K562 (cell line): ENCODE data around the gene PLEK2. TPM values are rescaled to one million over a fixed set of nuclear protein-coding genes. Genes with fewer than 3 reads are reported as not detected.

Experiments
- ATAC-seq: fragments of 200-7000 bp; cut with Tn5 transposase; 3 replicates; pipeline ENCODE4 v1.9.1; 2020; ENCODE audit warnings: moderate library complexity
- BruUV-seq: library from RNA; stranded (reverse); fragments of 400-500 nt; replicated peaks from 2 replicates; lab custom pipeline; 2021; lab: Mats Ljungman, UMichigan
- CTCF ChIA-PET: fragments of 300-600 bp; formaldehyde crosslinking; extraction: SDS; loops from one replicate; lab custom pipeline; 2021; ENCODE audit warnings: low intra/inter-chr PET ratio; lab: Yijun Ruan, JAX
- POLR2A ChIA-PET: fragments of 300-600, 350-650 bp; sonication (Branson Sonifier 250); formaldehyde crosslinking; extraction: SDS; loops from one replicate; lab custom pipeline; 2021; ENCODE audit warnings: antibody characterized with exemption, inconsistent platforms; lab: Yijun Ruan, JAX
- DNase-seq, 4 experiments: peaks; one replicate each; pipeline versions ENCODE4 v3.0.0 to v3.0.0-alpha.2; 2011 to 2018; ENCODE audit warnings: low spot score in 3 of 4, mixed read lengths in 3 of 4; ENCODE audit errors: extremely low read depth in 1 of 4
- FAIRE-seq: peaks from 2 replicates; lab custom pipeline; 2011; peaks lifted over from hg19 to GRCh38; lab: Jason Lieb, UNC
- H2AFZ ChIP-seq: 2 replicates; pipeline ENCODE4 v1.6.0; 2011; ENCODE audit warnings: low read depth, low read length, control low read depth, inconsistent platforms
- H3K27ac ChIP-seq: fragments of 200-600 bp; 3 replicates; pipeline ENCODE4 v1.8.0; 2011; ENCODE audit warnings: low read depth, mild to moderate bottlenecking, control low read depth, inconsistent platforms, low read length, moderate library complexity, mixed read lengths; ENCODE audit errors: extremely low read depth
- H3K27me3 ChIP-seq, 2 experiments: fragments of 300-600 bp in 1 of 2; 2 replicates in 1 of 2; 3 replicates in 1 of 2; pipeline versions ENCODE4 v1.6.0 to v1.8.0; 2011; ENCODE audit warnings: inconsistent platforms in 2 of 2, low read length in 2 of 2, mild to moderate bottlenecking in 1 of 2, mixed read lengths in 1 of 2, moderate library complexity in 1 of 2; ENCODE audit not compliant: control insufficient read depth in 2 of 2, insufficient read depth in 2 of 2
- H3K36me3 ChIP-seq: fragments of 300-600 bp; 3 replicates; pipeline ENCODE4 v1.8.0; 2011; ENCODE audit warnings: mild to moderate bottlenecking, low read length, inconsistent platforms; ENCODE audit not compliant: control insufficient read depth, insufficient read depth
- H3K4me1 ChIP-seq, 2 experiments: fragments of 200-600 bp in 1 of 2; replicated peaks in 1 of 2; 2 replicates in 1 of 2; 3 replicates in 1 of 2; pipeline versions ENCODE4 v1.5.1 to v1.8.0; 2011; ENCODE audit warnings: inconsistent platforms in 2 of 2, low read length in 2 of 2, mild to moderate bottlenecking in 1 of 2, mixed read lengths in 1 of 2, moderate library complexity in 1 of 2; ENCODE audit not compliant: control insufficient read depth in 2 of 2, insufficient read depth in 2 of 2
- H3K4me2 ChIP-seq: 2 replicates; pipeline ENCODE4 v1.6.1; 2011; ENCODE audit warnings: low read length, control low read depth, inconsistent platforms, mixed read lengths; ENCODE audit not compliant: insufficient read depth
- H3K4me3 ChIP-seq: fragments of 200-600 bp; sonication (generic), shearing (Covaris generic); 2 replicates; pipeline ENCODE4 v1.5.1; 2016; ENCODE audit warnings: control low read depth, inconsistent platforms
- H3K79me2 ChIP-seq: fragments of 200-600 bp; 3 replicates; pipeline ENCODE4 v1.8.0; 2011; ENCODE audit warnings: low read length, inconsistent platforms; ENCODE audit not compliant: control insufficient read depth, insufficient read depth
- H3K9ac ChIP-seq, 2 experiments: 2 replicates each; pipeline versions ENCODE4 v1.6.0 to v1.6.1; 2011; ENCODE audit warnings: low read depth in 2 of 2, low read length in 2 of 2, control low read depth in 1 of 2, inconsistent platforms in 1 of 2, mild to moderate bottlenecking in 1 of 2, mixed read lengths in 1 of 2; ENCODE audit not compliant: insufficient read depth in 1 of 2
- H3K9me1 ChIP-seq: one replicate; pipeline ENCODE4 v1.6.0; 2011; ENCODE audit warnings: inconsistent platforms, mild to moderate bottlenecking, low read length, moderate library complexity; ENCODE audit not compliant: control insufficient read depth, insufficient read depth
- H3K9me3 ChIP-seq: replicated peaks from 2 replicates; pipeline ENCODE4 v1.5.1; 2011; ENCODE audit warnings: low read depth, low read length, inconsistent platforms; ENCODE audit not compliant: control insufficient read depth, insufficient read depth
- H4K20me1 ChIP-seq: replicated peaks from 2 replicates; pipeline ENCODE4 v1.6.1; 2011; ENCODE audit warnings: low read length, inconsistent platforms, mixed read lengths; ENCODE audit not compliant: control insufficient read depth, insufficient read depth
- ATF2 ChIP-seq: sonication (generic); formaldehyde crosslinking; IDR thresholded peaks from 2 replicates; pipeline ENCODE4 v1.8.1; 2022; ENCODE audit warnings: missing genetic modification reagents
- FOXM1 ChIP-seq, 2 experiments: fragments of 450-650 bp in 1 of 2; sonication (generic) in 1 of 2; formaldehyde crosslinking in 1 of 2; IDR thresholded peaks; 2 replicates each; pipeline versions ENCODE4 v1.6.1 to v1.9.0; 2017 to 2022; ENCODE audit warnings: low read depth in 2 of 2, mild to moderate bottlenecking in 2 of 2, missing genetic modification reagents in 1 of 2, moderate library complexity in 1 of 2
- FOXP1 ChIP-seq: sonication (generic); formaldehyde crosslinking; IDR thresholded peaks from 2 replicates; pipeline ENCODE4 v1.8.0; 2022; ENCODE audit warnings: mild to moderate bottlenecking, missing genetic modification reagents
- HSF4 ChIP-seq: fragments of 250-450 bp; sonication (Bioruptor Pico); IDR thresholded peaks from 2 replicates; pipeline ENCODE4 v2.1.2; 2022; ENCODE audit warnings: mild to moderate bottlenecking, moderate library complexity, borderline replicate concordance
- KLF1 ChIP-seq: fragments of 450-650 bp; IDR thresholded peaks from 2 replicates; pipeline ENCODE4 v1.6.1; 2016; ENCODE audit warnings: missing genetic modification characterization, missing compliant biosample characterization
- MCM3 ChIP-seq: fragments of 450-650 bp; IDR thresholded peaks from 2 replicates; pipeline ENCODE4 v1.6.1; 2016
- MECOM ChIP-seq: fragments of 250-450 bp; sonication (Bioruptor Pico); IDR thresholded peaks from 2 replicates; pipeline ENCODE4 v1.8.0; 2022; ENCODE audit warnings: inconsistent platforms
- MIER1 ChIP-seq: fragments of 450-650 bp; IDR thresholded peaks from 2 replicates; pipeline ENCODE4 v1.6.1; 2016; ENCODE audit warnings: antibody characterized with exemption, mild to moderate bottlenecking, low read depth
- NCOR1 ChIP-seq: fragments of 450-650 bp; IDR thresholded peaks from 2 replicates; pipeline ENCODE4 v1.6.1; 2016; ENCODE audit warnings: mild to moderate bottlenecking, moderate library complexity
- NR1H2 ChIP-seq: sonication (generic); formaldehyde crosslinking; IDR thresholded peaks from 2 replicates; pipeline ENCODE4 v1.4.0; 2020; ENCODE audit warnings: mild to moderate bottlenecking, missing genetic modification reagents
- NRF1 ChIP-seq, 2 experiments: fragments of 450-650 bp; IDR thresholded peaks in 1 of 2; conservative IDR thresholded peaks in 1 of 2; 2 replicates each; pipeline ENCODE4 v1.6.1; 2014; ENCODE audit warnings: mild to moderate bottlenecking in 2 of 2
- ZC3H4 ChIP-seq: sonication (generic); formaldehyde crosslinking; IDR thresholded peaks from 2 replicates; pipeline ENCODE4 v1.9.0; 2021; ENCODE audit warnings: missing genetic modification reagents, borderline replicate concordance
- ZNF584 ChIP-seq: fragments of 200-800 bp; sonication (Bioruptor generic); IDR thresholded peaks from 2 replicates; pipeline ENCODE4 v1.6.1; 2016; ENCODE audit warnings: low read depth, mild to moderate bottlenecking, missing genetic modification characterization, missing compliant biosample characterization
- ZNF644 ChIP-seq: fragments of 200-800 bp; sonication (Bioruptor generic); IDR thresholded peaks from 2 replicates; pipeline ENCODE4 v1.6.1; 2016; ENCODE audit warnings: low read depth, missing genetic modification characterization, missing compliant biosample characterization
- ZNF766 ChIP-seq: fragments of 200-800 bp; sonication (Bioruptor generic); conservative IDR thresholded peaks from 2 replicates; pipeline ENCODE4 v1.6.1; 2016; ENCODE audit warnings: missing genetic modification characterization, missing compliant biosample characterization
- ZNF778 ChIP-seq: fragments of 450-650 bp; formaldehyde crosslinking; IDR thresholded peaks from 2 replicates; pipeline ENCODE4 v1.4.0; 2020; ENCODE audit warnings: mild to moderate bottlenecking, moderate library complexity
- WGBS: fragments of 100-300 bp; shearing (Covaris generic); methylation state at CpG from one replicate; pipeline ENCODE4 v1.1.6; 2016; ENCODE audit warnings: low coverage, mixed read lengths; ENCODE audit not compliant: insufficient coverage; ENCODE audit errors: missing lambda C conversion rate; 5-methylcytosine and 5-hydroxymethylcytosine counted together
- in situ Hi-C: fragments of 300-500 bp; cut with MboI; formaldehyde crosslinking; loops from 4 replicates; pipeline ENCODE4 v1.15.0; 2018; ENCODE audit warnings: inconsistent platforms, mixed read lengths
- intact Hi-C: fragments of 100-400 bp; cut with micrococcal nuclease; formaldehyde crosslinking; loops from 2 replicates; pipeline ENCODE4 v1.14.2; 2022
- polyA plus RNA-seq, 8 experiments: library from polyadenylated mRNA; depleted of rRNA in 4 of 8; stranded (reverse) in 5 of 8; unstranded in 3 of 8; fragments of >200 nt; fragmentation: Nextera tagmentation in 2 of 8; fragmentation: Illumina TruSeq in 1 of 8; extraction: Ambion mirVana in 2 of 8; extraction: Trizol in 1 of 8; gene quantifications; 2 replicates each; pipeline versions ENCODE4 v1.2.1 to v1.2.3, GENCODE V29; 2011 to 2014; ENCODE audit warnings: inconsistent platforms in 1 of 8, missing spikeins in 1 of 8
- total RNA-seq, 7 experiments: library from RNA; depleted of rRNA in 6 of 7; stranded (reverse); fragments of >200 nt in 6 of 7; fragmentation: Illumina TruSeq in 2 of 7; extraction: Trizol in 2 of 7; gene quantifications; 2 replicates each; pipeline versions ENCODE4 v1.2.1 to v1.2.3, GENCODE V29; 2011 to 2021; ENCODE audit warnings: low replicate concordance in 1 of 7
- TF ChIP-seq, protein P1 (sequence below): fragments of 250-450 bp; sonication (Bioruptor Pico); IDR thresholded peaks from 2 replicates; pipeline ENCODE4 v1.8.0; 2022; ENCODE audit warnings: moderate library complexity, mild to moderate bottlenecking, inconsistent platforms
- TF ChIP-seq, protein P2 (sequence below): fragments of 450-650 bp; IDR thresholded peaks from one replicate; pipeline ENCODE4 v1.6.1; 2018; ENCODE audit warnings: mild to moderate bottlenecking, moderate library complexity; ENCODE audit not compliant: partially characterized antibody

PLEK2 gene
- total and polyA plus RNA-seq, 9 of the 15 experiments (the other 6 are each of a cell fraction or from before 2014, with no cell fraction given), result not detected

DNA sequence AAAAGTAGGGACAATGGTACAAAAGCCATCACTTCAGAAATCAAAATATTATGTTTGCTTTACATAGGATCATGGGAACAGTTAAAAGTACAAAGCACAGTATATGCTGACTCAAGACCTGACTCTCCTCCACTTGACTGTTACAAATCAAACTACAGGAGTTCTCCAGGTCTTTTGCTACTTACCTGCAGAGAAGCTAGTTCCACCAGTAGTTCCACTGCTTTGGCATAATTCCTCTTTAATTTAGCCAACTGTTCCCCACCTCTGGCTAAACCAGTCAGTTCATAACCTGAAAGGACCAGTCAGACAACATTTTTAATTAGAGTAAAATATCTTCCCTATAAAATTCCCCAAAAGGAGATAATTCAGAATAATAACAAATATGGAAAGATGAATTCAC, 66.4 kb downstream of the PLEK2 start (continued):
- TF ChIP-seq ATF2 (CRISPR knock-in tag), result no peak
- TF ChIP-seq ZC3H4 (CRISPR knock-in tag), result no peak
- TF ChIP-seq, all 486 proteins: peak for 0

- Histone ChIP-seq H3K27ac (no peak overlapping the region), H3K4me2 (no peak overlapping the region), H3K9ac (no peak overlapping the region), H3K36me3 (peaks cover 40% of the 10 kb centered on the region), H3K4me1 (no peaks in the 10 kb centered on the region), H3K9me3 (no peaks in the 10 kb centered on the region), H2AFZ (no peak overlapping the region), H3K27me3 (no peaks in the 10 kb centered on the region), H3K4me3 (no peak overlapping the region), H3K79me2 (no peaks in the 10 kb centered on the region), H3K9me1 (no peaks in the 10 kb centered on the region), H4K20me1 (no peaks in the 10 kb centered on the region)
- ATAC-seq (no peak), FAIRE-seq (no peak), DNase-seq (no peak)
- ChIA-PET POLR2A (no interaction called here), CTCF (no interaction called here)
- in situ Hi-C loops (no loop called here), intact Hi-C loops (no loop called here)
- no TSS peak for BruUV-seq
- 48% methylated on average over 4 of the region's 4 CpGs for WGBS
- TF ChIP-seq NCOR1 (no peak), MIER1 (no peak), ZNF766 (no peak), FOXM1 (IDR thresholded peaks at IDR 0.05; ENCODE audit: low read depth) (no peak), FOXM1 (CRISPR knock-in tag; IDR thresholded peaks at IDR 0.05; ENCODE audit: low read depth) (no peak), ZNF778 (no peak), FOXP1 (CRISPR knock-in tag) (no peak), NR1H2 (CRISPR knock-in tag) (no peak), MCM3 (no peak), ZNF644 (no peak), HSF4 (CRISPR knock-in tag) (no peak), MECOM (CRISPR knock-in tag) (no peak), NRF1 (conservative IDR thresholded peaks at IDR 0.05 in 1 of 2, IDR thresholded peaks at IDR 0.05 in 1 of 2) (no peak), ZNF584 (CRISPR knock-in tag) (no peak), KLF1 (no peak)
- TF ChIP-seq, protein P1, sequence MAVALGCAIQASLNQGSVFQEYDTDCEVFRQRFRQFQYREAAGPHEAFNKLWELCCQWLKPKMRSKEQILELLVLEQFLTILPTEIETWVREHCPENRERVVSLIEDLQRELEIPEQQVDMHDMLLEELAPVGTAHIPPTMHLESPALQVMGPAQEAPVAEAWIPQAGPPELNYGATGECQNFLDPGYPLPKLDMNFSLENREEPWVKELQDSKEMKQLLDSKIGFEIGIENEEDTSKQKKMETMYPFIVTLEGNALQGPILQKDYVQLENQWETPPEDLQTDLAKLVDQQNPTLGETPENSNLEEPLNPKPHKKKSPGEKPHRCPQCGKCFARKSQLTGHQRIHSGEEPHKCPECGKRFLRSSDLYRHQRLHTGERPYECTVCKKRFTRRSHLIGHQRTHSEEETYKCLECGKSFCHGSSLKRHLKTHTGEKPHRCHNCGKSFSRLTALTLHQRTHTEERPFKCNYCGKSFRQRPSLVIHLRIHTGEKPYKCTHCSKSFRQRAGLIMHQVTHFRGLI, result no peak
- TF ChIP-seq, protein P2, sequence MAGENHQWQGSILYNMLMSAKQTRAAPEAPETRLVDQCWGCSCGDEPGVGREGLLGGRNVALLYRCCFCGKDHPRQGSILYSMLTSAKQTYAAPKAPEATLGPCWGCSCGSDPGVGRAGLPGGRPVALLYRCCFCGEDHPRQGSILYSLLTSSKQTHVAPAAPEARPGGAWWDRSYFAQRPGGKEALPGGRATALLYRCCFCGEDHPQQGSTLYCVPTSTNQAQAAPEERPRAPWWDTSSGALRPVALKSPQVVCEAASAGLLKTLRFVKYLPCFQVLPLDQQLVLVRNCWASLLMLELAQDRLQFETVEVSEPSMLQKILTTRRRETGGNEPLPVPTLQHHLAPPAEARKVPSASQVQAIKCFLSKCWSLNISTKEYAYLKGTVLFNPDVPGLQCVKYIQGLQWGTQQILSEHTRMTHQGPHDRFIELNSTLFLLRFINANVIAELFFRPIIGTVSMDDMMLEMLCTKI, result no peak
Measured at GRCh38 chr14:67343601-67344230, 68.2 kb downstream of the PLEK2 start.
